ENCODE data around the gene BMPR1A. TPM values are rescaled to one million over a fixed set of nuclear protein-coding genes. Genes with fewer than 3 reads are reported as not detected.

The BMPR1A gene
- total and polyA plus RNA-seq, 2 of the 13 experiments (the other 11 are each of a cell fraction or from before 2014, with no cell fraction given), result 17.8 to 44.2 TPM

- no peak for TF ChIP-seq ZNF225 (CRISPR knock-in tag; IDR thresholded peaks at IDR 0.05)
- no peak for TF ChIP-seq LBX2 (CRISPR knock-in tag; IDR thresholded peaks at IDR 0.05; ENCODE audit: borderline replicate concordance)
- no peak for TF ChIP-seq SAFB2 (CRISPR knock-in tag; IDR thresholded peaks at IDR 0.05; ENCODE audit: borderline replicate concordance, low read depth)
- TF ChIP-seq ZNF253 (CRISPR knock-in tag; IDR thresholded peaks at IDR 0.05; ENCODE audit: borderline replicate concordance), result no peak
- TF ChIP-seq BRCA1 (CRISPR knock-in tag; IDR thresholded peaks at IDR 0.05), result no peak
- TF ChIP-seq GZF1 (CRISPR knock-in tag; IDR thresholded peaks at IDR 0.05), result no peak
- TF ChIP-seq ZNF644 (CRISPR knock-in tag; IDR thresholded peaks at IDR 0.05; ENCODE audit: low read depth), result no peak
- TF ChIP-seq SUZ12 (IDR thresholded peaks at IDR 0.05; ENCODE audit: low read depth, low read length), result no peak
- no peak for TF ChIP-seq LRRFIP1 (CRISPR knock-in tag; conservative IDR thresholded peaks at IDR 0.05)
- TF ChIP-seq ZNF576 (CRISPR knock-in tag; IDR thresholded peaks at IDR 0.05), result no peak
- TF ChIP-seq CEBPB (IDR thresholded peaks at IDR 0.05; ENCODE audit: borderline replicate concordance, low read depth, low read length), result no peak
- no peak for TF ChIP-seq ZMYM2 (CRISPR knock-in tag; IDR thresholded peaks at IDR 0.05)
- TF ChIP-seq ZNF781 (CRISPR knock-in tag; IDR thresholded peaks at IDR 0.05; ENCODE audit: borderline replicate concordance, not compliant biosample characterization), result no peak
- TF ChIP-seq MXD4 (CRISPR knock-in tag; IDR thresholded peaks at IDR 0.05), result peak; percentile 89
- TF ChIP-seq ZBED4 (CRISPR knock-in tag; IDR thresholded peaks at IDR 0.05; ENCODE audit: borderline replicate concordance), result no peak
- no peak for TF ChIP-seq MXD3 (CRISPR knock-in tag; IDR thresholded peaks at IDR 0.05)
- no peak for TF ChIP-seq ZSCAN30 (CRISPR knock-in tag; IDR thresholded peaks at IDR 0.05)
- no peak for TF ChIP-seq ZNF691 (CRISPR knock-in tag; IDR thresholded peaks at IDR 0.05; ENCODE audit: borderline replicate concordance, low read depth)
- TF ChIP-seq ZNF510 (CRISPR knock-in tag; IDR thresholded peaks at IDR 0.05; ENCODE audit: low read depth), result no peak
- peak; percentile 54; the same call in 1 of the 2 replicates for TF ChIP-seq HOXA3 (CRISPR knock-in tag; IDR thresholded peaks at IDR 0.05)
- no peak for TF ChIP-seq SPEN (CRISPR knock-in tag; IDR thresholded peaks at IDR 0.05; ENCODE audit: low read depth)
Measured at GRCh38 chr10:86775056-86775869, 18.8 kb downstream of the BMPR1A start (continued).

Measured in HepG2 (cell line).